Activated T-cell treated with anti-CD3 and anti-CD28 coated beads, Interleukin-2, amount 50 U/mL, for 1 hour (primary cell): ENCODE results near the gene CBY2.
"Not testable (repeated sequence)": the region's sequence is repeated elsewhere in the genome, so short reads cannot be mapped to it uniquely, and the experiment has no call there.

Experiments
- DNase-seq: peaks from one replicate; pipeline ENCODE4 v3.0.0-alpha.2; 2020

Gene CBY2

GRCh38 chr13:45702088-45702487, at the start of gene CBY2:
Gene CBY2, plus strand, starts transcription at chr13:45702320. Its CDS starts 71 bp downstream, at chr13:45702391.
- DNase-seq: no peak

- no peak for DNase-seq
Measured at GRCh38 chr13:45654633-45655349, 47.3 kb upstream of the CBY2 start.

DNA sequence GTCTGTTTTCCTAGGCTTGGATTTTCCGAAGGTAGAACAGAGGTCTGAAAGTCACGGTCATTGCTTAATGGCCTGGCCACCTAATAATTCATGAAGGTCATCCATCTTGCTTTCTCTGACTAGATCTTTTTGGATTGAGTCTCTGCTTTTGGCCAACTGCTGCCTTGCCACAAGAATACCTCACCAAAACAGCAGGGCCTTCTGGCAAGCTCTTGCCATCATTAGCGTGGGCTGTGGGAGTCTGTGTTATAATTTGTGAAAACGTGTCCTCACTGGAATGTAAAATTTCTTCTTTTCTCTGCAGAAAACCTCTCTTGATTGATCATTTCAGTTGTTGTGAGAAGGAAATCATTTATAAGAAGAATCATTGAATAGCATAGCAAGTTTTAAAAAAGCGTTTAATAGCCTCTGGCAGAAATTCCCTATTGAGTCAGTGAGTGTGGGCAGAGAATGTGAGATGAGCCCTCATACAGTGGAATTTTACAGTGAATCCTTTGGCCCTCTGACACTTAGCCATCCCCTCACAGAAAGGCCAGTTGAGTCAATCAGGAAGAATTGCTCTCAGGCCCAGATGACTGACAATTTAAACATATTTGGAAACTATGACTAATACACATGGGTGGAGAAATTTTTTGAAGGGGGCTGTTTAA, 43.4 kb upstream of the CBY2 start:
- no peak for DNase-seq

GRCh38 chr13:45659536-45659935, 42.6 kb upstream of the CBY2 start:
- DNase-seq: no peak

GRCh38 chr13:45660458-45660857, 41.7 kb upstream of the CBY2 start:
- not testable (repeated sequence) for DNase-seq

- DNase-seq: no peak
Measured at GRCh38 chr13:45662162-45662561, 40.0 kb upstream of the CBY2 start.

- DNase-seq: not testable (repeated sequence)
Measured at GRCh38 chr13:45662903-45663302, 39.2 kb upstream of the CBY2 start.

- DNase-seq: not testable (repeated sequence)
Measured at GRCh38 chr13:45669626-45670025, 32.5 kb upstream of the CBY2 start.

- no peak for DNase-seq
Measured at GRCh38 chr13:45670189-45670885, 31.8 kb upstream of the CBY2 start.

DNA sequence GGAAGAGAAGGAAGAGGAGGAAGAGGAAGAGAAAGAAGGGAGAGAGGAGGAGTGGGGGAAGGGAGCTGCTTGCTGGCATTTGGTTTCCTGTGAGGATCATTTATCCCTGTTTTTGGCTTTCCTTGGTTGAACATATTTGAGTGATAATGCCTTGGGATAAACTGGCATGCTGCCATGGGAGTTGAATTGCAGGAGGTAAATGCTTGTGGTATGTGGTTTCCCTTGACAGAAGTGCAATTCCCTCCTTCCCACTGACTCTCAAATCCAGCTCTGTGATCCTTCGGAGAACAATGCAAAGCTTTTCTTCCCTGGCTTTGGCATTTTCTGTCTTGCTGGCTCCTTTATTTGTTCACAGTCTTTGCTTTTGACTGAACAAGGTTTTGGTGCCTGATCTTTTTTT, 27.2 kb upstream of the CBY2 start:
- no peak for DNase-seq

- DNase-seq: no peak
Measured at GRCh38 chr13:45678282-45678681, 23.8 kb upstream of the CBY2 start.

DNA sequence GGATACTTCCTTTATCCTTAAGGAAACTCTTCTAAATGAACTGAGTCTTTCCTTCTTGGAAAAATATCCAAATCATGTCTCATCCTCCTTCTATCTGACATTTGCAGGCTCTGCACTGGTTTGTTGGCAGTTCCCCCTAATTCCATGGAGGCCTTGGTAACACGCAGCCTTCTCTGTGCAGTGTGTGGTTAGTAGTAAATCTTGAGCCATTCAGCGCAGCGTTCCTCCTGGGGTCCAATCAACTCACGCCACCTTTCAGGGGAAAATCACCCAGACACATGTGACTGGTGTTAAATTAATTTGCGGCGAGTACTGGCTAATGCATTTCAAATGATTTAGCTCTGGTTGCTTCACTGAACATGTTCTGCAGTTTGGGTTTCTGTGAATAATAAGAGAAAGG, 21.0 kb upstream of the CBY2 start:
- DNase-seq: no peak

GRCh38 chr13:45682494-45683008, 19.6 kb upstream of the CBY2 start:
- DNase-seq: no peak

- no peak for DNase-seq
Measured at GRCh38 chr13:45683701-45684100, 18.4 kb upstream of the CBY2 start.

DNA sequence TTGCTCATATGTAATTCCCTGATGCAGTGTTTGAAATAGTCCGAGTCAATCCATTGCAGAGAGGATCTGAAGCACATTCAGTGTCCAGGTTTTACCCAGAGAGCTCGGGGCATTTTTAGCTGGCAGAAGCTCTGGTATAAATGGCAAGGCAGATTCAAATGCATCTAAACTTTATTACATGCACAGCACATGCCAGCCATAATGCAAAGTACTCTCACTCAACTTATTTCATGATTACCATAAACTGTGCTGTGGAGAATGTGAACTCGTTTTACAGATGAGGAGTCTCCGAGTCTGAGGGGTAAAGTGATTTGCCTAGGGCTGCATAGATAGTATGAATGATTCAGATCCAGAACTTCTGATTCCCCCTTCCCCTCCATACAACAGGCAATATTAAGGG, 13.5 kb upstream of the CBY2 start:
- DNase-seq: no peak

GRCh38 chr13:45690636-45691035, 11.5 kb upstream of the CBY2 start:
- DNase-seq: no peak

- no peak for DNase-seq
Measured at GRCh38 chr13:45691251-45691650, 10.9 kb upstream of the CBY2 start.

- DNase-seq: no peak
Measured at GRCh38 chr13:45691667-45692066, 10.5 kb upstream of the CBY2 start.

DNA sequence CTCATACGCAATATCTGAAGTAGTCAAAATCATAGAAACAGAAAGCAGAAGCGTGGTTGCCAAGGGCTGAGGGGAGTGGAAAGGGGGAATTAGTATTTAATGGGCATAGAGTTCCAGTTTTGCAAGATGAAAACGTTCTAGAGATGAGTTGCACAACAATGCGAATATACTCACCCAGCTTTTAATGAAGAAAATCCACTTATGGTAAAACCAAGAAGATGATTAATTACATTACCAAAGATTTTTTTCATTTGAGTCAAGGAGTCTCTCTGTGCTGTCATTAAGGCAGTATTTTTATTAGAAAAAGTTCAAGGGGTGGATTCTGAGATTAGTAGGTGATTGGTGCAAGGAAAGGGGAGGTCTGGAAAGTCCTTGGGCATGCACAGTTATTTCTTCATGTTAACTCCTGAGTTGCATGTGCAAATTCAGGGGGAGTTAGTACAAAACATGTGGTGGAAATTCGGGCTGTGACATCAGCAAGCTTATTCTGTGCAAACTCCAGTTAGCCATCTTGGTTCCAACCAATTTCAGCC, 6.9 kb upstream of the CBY2 start:
- no peak for DNase-seq

- no peak for DNase-seq
Measured at GRCh38 chr13:45696610-45697226, 5.4 kb upstream of the CBY2 start.

DNA sequence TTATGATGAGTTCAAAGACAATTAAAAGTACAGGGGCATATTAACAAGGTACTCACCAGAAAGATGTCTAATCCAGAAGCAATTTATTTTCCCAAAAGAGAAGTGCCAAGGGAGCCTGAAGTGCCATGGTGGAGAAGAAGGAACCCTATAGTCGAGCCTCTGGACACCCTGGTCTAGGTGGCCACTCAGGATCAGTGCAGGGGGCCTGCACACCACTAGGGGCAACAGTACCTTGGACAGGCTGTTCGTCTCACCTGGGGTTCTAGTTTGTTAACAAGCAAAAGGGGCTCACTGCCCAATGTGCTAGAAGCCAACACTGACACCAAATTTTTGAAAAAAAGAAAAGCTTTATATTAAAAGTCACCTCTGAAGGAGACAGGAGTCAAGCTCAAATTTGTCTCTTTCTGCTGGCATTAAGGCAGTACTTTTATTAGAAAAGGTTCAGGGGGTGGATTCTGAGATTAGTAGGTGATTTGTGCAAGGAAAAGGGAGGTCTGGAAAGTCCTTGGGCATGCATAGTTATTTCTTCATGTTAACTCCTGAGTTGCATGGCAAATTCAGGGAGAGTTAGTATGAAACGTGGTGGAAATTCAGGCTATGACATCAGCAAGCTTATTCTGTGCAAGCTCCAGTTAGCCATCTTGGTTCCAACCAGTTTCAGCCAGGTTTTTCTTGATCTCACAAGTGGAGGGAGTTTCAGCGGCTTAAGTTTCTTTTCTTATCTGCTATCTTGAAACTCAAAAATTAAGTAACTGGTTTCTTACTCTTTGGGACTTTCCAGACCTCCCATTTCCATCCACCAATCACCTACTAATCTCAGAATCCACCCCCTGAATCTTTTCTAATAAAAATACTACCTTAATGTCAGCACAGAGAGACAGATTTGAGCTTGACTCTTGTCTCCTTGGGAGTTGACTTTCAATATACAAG, 884 bp upstream of the CBY2 start:
- no peak for DNase-seq

DNA sequence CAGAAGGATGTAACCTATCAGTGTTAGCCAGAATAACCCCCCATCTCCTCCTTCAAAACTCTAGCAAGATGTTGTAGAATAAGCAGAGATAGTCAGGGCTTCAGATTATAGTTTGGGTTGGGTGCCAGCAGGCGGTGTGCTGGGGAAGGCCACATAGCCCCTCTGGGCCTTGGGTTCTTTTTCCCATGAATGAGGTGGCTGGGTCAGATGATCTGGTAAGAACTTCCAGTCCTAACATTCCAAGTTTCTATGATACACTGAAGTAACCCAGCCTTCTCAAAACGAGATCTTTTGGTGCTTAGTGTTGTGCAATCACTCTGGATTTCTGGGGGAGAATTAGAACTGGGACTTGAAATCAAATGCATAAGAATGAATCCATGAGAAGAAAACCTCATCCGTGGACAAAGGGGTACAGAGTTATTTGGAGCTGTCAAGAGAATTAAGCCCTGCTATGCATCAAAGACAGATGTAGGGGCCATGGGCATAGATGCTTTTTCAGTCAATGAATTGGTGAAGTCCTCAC, 810 bp downstream of the CBY2 start:
- no peak for DNase-seq
